ENCODE results near the gene PC. TPM values are rescaled to one million over a fixed set of nuclear protein-coding genes. Genes with fewer than 3 reads are reported as not detected.

Gene PC
- total RNA-seq, 1 experiment from 2014 or later = 22.5 TPM

GRCh38 chr11:66871521-66871901 is 86.7 kb downstream of the PC start:
- Mint-ChIP-seq H3K27ac (ENCODE audit: unreplicated experiment) (no peak overlapping the region), H3K4me1 (ENCODE audit: low read depth, unreplicated experiment) (peaks cover 7% of the 10 kb centered on the region), H3K27me3 (ENCODE audit: insufficient read depth, unreplicated experiment) (no peaks in the 10 kb centered on the region), H3K36me3 (ENCODE audit: insufficient read depth, unreplicated experiment) (no peaks in the 10 kb centered on the region), H3K9me3 (ENCODE audit: unreplicated experiment) (no peaks in the 10 kb centered on the region), H3K4me3 (ENCODE audit: unreplicated experiment) (no peak overlapping the region)
- Histone ChIP-seq H3K4me3 (ENCODE audit: low read depth, low read length) (no peak overlapping the region), H3K9me3 (no peaks in the 10 kb centered on the region), H3K4me1 (peaks cover 8% of the 10 kb centered on the region), H3K36me3 (ENCODE audit: control insufficient read depth, insufficient read depth, low read length) (no peaks in the 10 kb centered on the region; the same call in 1 of the 2 replicates), H3K27me3 (replicated peaks; ENCODE audit: control insufficient read depth, insufficient read depth, low read length) (no peaks in the 10 kb centered on the region)
- ChIA-PET POLR2A (no interaction called here), CTCF (no interaction called here)
- TF ChIP-seq CTCF (IDR thresholded peaks at IDR 0.05; ENCODE audit: insufficient read depth in 1 of 2, low read depth in 1 of 2, low read length in 1 of 2, severe bottlenecking in 1 of 2, unreplicated experiment in 1 of 2) = no peak
- no TSS peak for BruUV-seq (replicated peaks)
- intact Hi-C loops (cut with micrococcal nuclease; ENCODE audit: unreplicated experiment) = no loop called here
- no peak for DNase-seq

DNA sequence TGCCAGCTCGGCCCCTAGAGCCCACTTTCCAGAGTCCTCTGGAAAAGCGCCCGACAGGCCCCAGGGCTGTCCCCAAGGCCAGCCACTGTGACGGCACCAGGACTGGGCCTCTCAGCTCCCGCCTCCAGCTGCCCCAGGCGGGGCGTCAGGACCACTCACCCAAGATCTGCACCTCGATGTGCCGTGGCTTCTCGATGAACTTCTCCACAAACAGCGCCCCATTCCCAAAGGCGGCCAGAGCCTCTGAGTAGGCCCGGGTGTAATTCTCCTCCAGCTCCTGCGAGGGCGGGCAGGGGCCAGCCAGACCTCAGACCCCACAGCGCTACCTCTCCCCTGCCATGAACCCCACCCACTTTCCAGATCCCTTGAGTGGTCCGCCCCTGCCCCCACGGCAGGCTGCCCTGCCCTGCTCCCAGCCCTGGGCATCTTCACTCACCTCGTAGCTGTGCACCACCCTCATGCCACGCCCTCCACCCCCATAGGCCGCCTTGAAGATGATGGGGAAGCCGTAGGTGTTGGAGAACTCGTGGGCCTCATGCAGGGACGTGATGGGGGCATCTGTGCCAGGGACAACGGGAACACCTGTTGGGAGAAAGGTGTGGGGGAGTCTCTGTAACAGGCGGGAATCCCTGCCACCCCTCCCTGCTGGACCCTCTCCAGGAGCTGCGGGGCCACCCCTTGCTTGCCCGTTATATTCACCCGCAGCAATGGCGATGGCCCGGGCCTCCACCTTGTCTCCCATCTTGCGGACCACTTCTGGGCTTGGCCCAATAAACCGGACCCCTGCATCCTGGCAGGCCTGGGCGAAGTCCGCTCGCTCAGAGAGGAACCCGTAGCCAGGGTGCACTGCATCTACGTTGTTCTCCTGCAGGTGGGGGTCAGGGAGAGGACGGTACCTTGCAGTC is 87.3 kb downstream of the PC start:
- POLR2A ChIA-PET = no interaction called here
- no peaks in the 10 kb centered on the region; the same call in 1 of the 2 replicates for H3K36me3 ChIP-seq (ENCODE audit: control insufficient read depth, insufficient read depth, low read length)

GRCh38 chr11:66870131-66870530 is 88.1 kb downstream of the PC start:
- BruUV-seq (replicated peaks) = no TSS peak
- H3K36me3 ChIP-seq (ENCODE audit: control insufficient read depth, insufficient read depth, low read length) = no peaks in the 10 kb centered on the region; the same call in 1 of the 2 replicates
- H3K4me3 ChIP-seq (ENCODE audit: low read depth, low read length) = no peak overlapping the region
- POLR2A ChIA-PET = no interaction called here
- peaks cover 4% of the 10 kb centered on the region; the same call in 1 of the 2 replicates for H3K4me1 ChIP-seq
- no peak overlapping the region for H3K4me3 Mint-ChIP-seq (ENCODE audit: unreplicated experiment)
- H3K27me3 ChIP-seq (replicated peaks; ENCODE audit: control insufficient read depth, insufficient read depth, low read length) = no peaks in the 10 kb centered on the region
- CTCF ChIA-PET = interaction anchor here (0.6 to 1.2 kb wide), 4 partner anchors 10 to 1753 kb away, joined by 3 to 4 read pairs (median 4); partner anchors contain the start of gene PC
- no peaks in the 10 kb centered on the region for H3K36me3 Mint-ChIP-seq (ENCODE audit: insufficient read depth, unreplicated experiment)
- H3K27ac Mint-ChIP-seq (ENCODE audit: unreplicated experiment) = no peak overlapping the region
- no peak for TF ChIP-seq CTCF (IDR thresholded peaks at IDR 0.05; ENCODE audit: insufficient read depth in 1 of 2, low read depth in 1 of 2, low read length in 1 of 2, severe bottlenecking in 1 of 2, unreplicated experiment in 1 of 2)
- no peak for DNase-seq
- no peaks in the 10 kb centered on the region for H3K27me3 Mint-ChIP-seq (ENCODE audit: insufficient read depth, unreplicated experiment)
- no peaks in the 10 kb centered on the region for H3K9me3 ChIP-seq
- peaks cover 7% of the 10 kb centered on the region for H3K4me1 Mint-ChIP-seq (ENCODE audit: low read depth, unreplicated experiment)
- H3K9me3 Mint-ChIP-seq (ENCODE audit: unreplicated experiment) = no peaks in the 10 kb centered on the region
- intact Hi-C loops (cut with micrococcal nuclease; ENCODE audit: unreplicated experiment) = no loop called here

More for the DNA sequence above, 87.3 kb downstream of the PC start:
- DNase-seq = no peak
- H3K4me1 Mint-ChIP-seq (ENCODE audit: low read depth, unreplicated experiment) = peaks cover 7% of the 10 kb centered on the region
- intact Hi-C loops (cut with micrococcal nuclease; ENCODE audit: unreplicated experiment) = no loop called here
- H3K27me3 ChIP-seq (replicated peaks; ENCODE audit: control insufficient read depth, insufficient read depth, low read length) = no peaks in the 10 kb centered on the region
- no peak overlapping the region for H3K27ac Mint-ChIP-seq (ENCODE audit: unreplicated experiment)
- no peak overlapping the region for H3K4me3 Mint-ChIP-seq (ENCODE audit: unreplicated experiment)
- no peaks in the 10 kb centered on the region for H3K36me3 Mint-ChIP-seq (ENCODE audit: insufficient read depth, unreplicated experiment)
- CTCF ChIA-PET = interaction anchor here (0.6 kb wide), 1 partner anchor 1754 kb away, joined by 3 read pairs; no protein-coding TSS in a partner anchor
- no peaks in the 10 kb centered on the region for H3K9me3 ChIP-seq
- BruUV-seq (replicated peaks) = no TSS peak
- TF ChIP-seq CTCF (IDR thresholded peaks at IDR 0.05; ENCODE audit: insufficient read depth in 1 of 2, low read depth in 1 of 2, low read length in 1 of 2, severe bottlenecking in 1 of 2, unreplicated experiment in 1 of 2) = no peak
- peaks cover 6% of the 10 kb centered on the region for H3K4me1 ChIP-seq
- H3K9me3 Mint-ChIP-seq (ENCODE audit: unreplicated experiment) = no peaks in the 10 kb centered on the region
- no peaks in the 10 kb centered on the region for H3K27me3 Mint-ChIP-seq (ENCODE audit: insufficient read depth, unreplicated experiment)
- H3K4me3 ChIP-seq (ENCODE audit: low read depth, low read length) = no peak overlapping the region

Data from Caco-2 (cell line).